ENCODE measurements around the gene ELP4.

GRCh38 chr11:31818425-31818755 lies 308.8 kb downstream of the ELP4 start:
- TF ChIP-seq POLR2A (IDR thresholded peaks at IDR 0.05; ENCODE audit: borderline replicate concordance, extremely low read depth, insufficient read depth, insufficient read length): no peak
- TF ChIP-seq CTCF (IDR thresholded peaks at IDR 0.05 in 2 of 3, conservative IDR thresholded peaks at IDR 0.05 in 1 of 3; ENCODE audit: borderline replicate concordance in 1 of 3, insufficient read depth in 1 of 3, low read depth in 2 of 3, low read length in 2 of 3): no peak
- no peak for TF ChIP-seq ZBTB33 (IDR thresholded peaks at IDR 0.05; ENCODE audit: extremely low read depth, insufficient replicate concordance, low read length)
- TF ChIP-seq SRF (IDR thresholded peaks at IDR 0.05; ENCODE audit: low read depth): no peak
- no peak for TF ChIP-seq RAD21 (IDR thresholded peaks at IDR 0.05; ENCODE audit: low read depth)
- TF ChIP-seq TCF7L2 (IDR thresholded peaks at IDR 0.05; ENCODE audit: borderline replicate concordance, extremely low read depth, insufficient read depth, insufficient read length): no peak
- TF ChIP-seq, protein P1, sequence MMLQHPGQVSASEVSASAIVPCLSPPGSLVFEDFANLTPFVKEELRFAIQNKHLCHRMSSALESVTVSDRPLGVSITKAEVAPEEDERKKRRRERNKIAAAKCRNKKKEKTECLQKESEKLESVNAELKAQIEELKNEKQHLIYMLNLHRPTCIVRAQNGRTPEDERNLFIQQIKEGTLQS (IDR thresholded peaks at IDR 0.05): no peak
- TF ChIP-seq YY1 (IDR thresholded peaks at IDR 0.05; ENCODE audit: extremely low read depth, insufficient replicate concordance, low read depth, low read length): no peak
- no peak for TF ChIP-seq EZH2 (IDR thresholded peaks at IDR 0.05)
- no peak for TF ChIP-seq FOSL1 (IDR thresholded peaks at IDR 0.05; ENCODE audit: low read depth)

All from HCT116 (cell line).